BE2C (cell line): ENCODE results near the gene PPP2R5C.
"Not testable (repeated sequence)": the region's sequence is repeated elsewhere in the genome, so short reads cannot be mapped to it uniquely, and the experiment has no call there.

Source experiments
- DNase-seq: peaks from one replicate; pipeline ENCODE4 v3.0.0-alpha.2; 2020
- H3K27me3 ChIP-seq: fragments of 250-450 bp; sonication (Bioruptor Pico); 2 replicates; pipeline ENCODE4 v1.5.1; 2020; ENCODE audit warnings: mild to moderate bottlenecking
- H3K36me3 ChIP-seq: fragments of 250-450 bp; sonication (Bioruptor Pico); 2 replicates; pipeline ENCODE4 v1.5.1; 2020; ENCODE audit warnings: mild to moderate bottlenecking
- H3K4me1 ChIP-seq: fragments of 250-450 bp; sonication (Bioruptor Pico); 2 replicates; pipeline ENCODE4 v1.5.1; 2020
- H3K4me3 ChIP-seq: 2 replicates; pipeline ENCODE4 v1.5.1; 2011; ENCODE audit warnings: low read depth, low read length
- H3K9me3 ChIP-seq: fragments of 250-450 bp; sonication (Bioruptor Pico); 2 replicates; pipeline ENCODE4 v1.5.1; 2020
- TF ChIP-seq, protein P1 (sequence below): IDR thresholded peaks from 2 replicates; pipeline ENCODE4 v1.5.1; 2012; ENCODE audit warnings: mild to moderate bottlenecking, low read depth, low read length

The PPP2R5C gene

DNA sequence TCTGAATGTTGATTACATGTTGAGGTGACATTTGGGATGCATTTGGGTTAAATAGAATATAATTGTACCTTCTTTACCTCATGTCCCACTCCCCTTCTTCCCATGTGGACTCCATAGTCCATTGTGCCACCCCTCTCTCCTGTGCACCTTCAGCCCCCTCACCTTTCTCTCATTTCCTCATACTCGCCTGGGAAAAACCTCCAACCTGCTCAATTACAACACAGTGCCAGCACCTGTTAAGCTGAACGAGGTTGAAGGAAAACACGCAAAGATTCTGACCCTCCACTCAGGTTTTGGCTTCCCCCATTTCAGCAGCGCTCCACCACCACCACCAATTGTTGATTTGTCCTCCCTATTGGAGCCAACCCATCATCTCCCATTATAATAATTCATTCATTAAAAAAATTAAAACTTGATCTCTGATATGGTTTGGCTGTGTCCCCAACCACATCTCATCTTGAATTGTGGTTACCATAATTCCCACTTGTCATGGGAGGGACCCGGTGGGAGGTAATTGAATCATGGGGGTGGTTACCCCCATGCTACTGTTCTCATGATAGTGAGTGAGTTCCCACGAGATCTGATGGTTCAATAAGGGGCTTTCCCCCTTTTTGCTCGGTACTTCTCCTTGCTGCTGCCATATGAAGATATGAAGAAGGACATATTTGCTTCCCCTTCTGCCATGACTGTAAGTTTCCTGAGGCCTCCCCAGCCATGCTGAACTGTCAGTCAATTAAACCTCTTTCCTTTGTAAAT, 33.7 kb upstream of the PPP2R5C start:
- Histone ChIP-seq H3K36me3 (no peaks in the 10 kb centered on the region), H3K9me3 (no peaks in the 10 kb centered on the region), H3K4me3 (no peak overlapping the region), H3K4me1 (no peaks in the 10 kb centered on the region), H3K27me3 (no peaks in the 10 kb centered on the region)
- TF ChIP-seq, protein P1, sequence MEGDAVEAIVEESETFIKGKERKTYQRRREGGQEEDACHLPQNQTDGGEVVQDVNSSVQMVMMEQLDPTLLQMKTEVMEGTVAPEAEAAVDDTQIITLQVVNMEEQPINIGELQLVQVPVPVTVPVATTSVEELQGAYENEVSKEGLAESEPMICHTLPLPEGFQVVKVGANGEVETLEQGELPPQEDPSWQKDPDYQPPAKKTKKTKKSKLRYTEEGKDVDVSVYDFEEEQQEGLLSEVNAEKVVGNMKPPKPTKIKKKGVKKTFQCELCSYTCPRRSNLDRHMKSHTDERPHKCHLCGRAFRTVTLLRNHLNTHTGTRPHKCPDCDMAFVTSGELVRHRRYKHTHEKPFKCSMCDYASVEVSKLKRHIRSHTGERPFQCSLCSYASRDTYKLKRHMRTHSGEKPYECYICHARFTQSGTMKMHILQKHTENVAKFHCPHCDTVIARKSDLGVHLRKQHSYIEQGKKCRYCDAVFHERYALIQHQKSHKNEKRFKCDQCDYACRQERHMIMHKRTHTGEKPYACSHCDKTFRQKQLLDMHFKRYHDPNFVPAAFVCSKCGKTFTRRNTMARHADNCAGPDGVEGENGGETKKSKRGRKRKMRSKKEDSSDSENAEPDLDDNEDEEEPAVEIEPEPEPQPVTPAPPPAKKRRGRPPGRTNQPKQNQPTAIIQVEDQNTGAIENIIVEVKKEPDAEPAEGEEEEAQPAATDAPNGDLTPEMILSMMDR: no peak
- no peak for DNase-seq

DNA sequence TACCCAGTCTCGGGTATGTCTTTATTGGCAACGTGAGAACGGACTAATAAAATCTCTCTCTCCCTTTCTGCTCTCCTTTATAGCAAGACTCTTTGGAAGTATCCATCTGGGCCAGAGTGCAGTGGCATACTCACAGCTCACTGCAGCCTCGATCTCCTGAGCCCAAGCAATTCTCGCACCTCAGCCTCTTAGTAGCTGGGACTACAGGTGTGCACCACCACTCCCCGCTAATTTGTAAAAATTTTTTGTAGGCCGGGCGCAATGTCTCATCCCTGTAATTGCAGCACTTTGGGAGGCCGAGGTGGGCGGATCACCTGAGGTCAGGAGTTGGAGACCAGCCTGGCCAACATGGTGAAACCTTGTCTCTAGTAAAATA, 33.2 kb upstream of the PPP2R5C start:
- H3K36me3 ChIP-seq: no peaks in the 10 kb centered on the region
- no peaks in the 10 kb centered on the region for H3K27me3 ChIP-seq
- H3K4me3 ChIP-seq: no peak overlapping the region
- H3K4me1 ChIP-seq: no peaks in the 10 kb centered on the region
- no peak for DNase-seq
- H3K9me3 ChIP-seq: no peaks in the 10 kb centered on the region
- TF ChIP-seq, protein P1: no peak

DNA sequence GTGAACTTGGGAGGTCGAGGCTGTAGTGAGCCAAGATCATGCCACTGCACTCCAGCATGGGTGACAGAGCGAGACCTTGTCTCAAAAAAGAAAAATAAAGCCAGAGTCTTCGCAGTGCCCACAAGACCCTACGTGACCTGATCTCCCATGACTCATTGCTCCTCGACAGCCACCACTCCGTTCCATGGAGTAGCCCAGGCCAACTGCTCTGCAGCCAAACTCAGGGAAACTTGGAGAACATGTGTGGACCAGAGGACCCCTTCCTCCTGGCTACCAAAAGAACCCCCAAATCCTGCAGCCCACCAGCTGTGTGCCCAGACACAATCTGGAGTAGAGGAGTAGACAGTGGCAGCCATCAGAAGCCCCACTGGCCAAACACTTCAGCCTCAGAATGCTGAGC, 32.1 kb upstream of the PPP2R5C start:
- DNase-seq: no peak
- no peaks in the 10 kb centered on the region for H3K27me3 ChIP-seq
- no peaks in the 10 kb centered on the region for H3K9me3 ChIP-seq
- TF ChIP-seq, protein P1: no peak
- no peaks in the 10 kb centered on the region for H3K4me1 ChIP-seq
- no peaks in the 10 kb centered on the region for H3K36me3 ChIP-seq
- H3K4me3 ChIP-seq: no peak overlapping the region

DNA sequence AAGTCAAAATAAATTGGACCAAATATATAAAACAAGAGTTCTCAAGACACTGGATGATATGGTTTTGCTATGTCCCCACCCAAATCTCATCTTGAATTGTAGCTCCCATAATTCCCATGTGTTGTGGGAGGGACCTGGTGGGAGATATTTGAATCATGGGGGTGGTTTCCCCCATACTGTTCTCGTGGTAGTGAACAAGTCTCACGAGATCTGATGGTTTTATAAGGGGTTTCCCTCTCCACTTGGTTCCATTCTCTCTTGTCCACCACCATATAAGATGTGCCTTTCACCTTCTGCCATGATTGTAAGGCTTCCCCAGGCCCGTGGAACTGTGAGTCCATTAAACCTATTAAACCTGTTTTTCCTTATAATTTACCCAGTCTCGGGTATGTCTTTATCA, 31.4 kb upstream of the PPP2R5C start:
- H3K4me1 ChIP-seq, H3K36me3 ChIP-seq, H3K4me3 ChIP-seq, H3K9me3 ChIP-seq, H3K27me3 ChIP-seq, DNase-seq: not testable (repeated sequence)

DNA sequence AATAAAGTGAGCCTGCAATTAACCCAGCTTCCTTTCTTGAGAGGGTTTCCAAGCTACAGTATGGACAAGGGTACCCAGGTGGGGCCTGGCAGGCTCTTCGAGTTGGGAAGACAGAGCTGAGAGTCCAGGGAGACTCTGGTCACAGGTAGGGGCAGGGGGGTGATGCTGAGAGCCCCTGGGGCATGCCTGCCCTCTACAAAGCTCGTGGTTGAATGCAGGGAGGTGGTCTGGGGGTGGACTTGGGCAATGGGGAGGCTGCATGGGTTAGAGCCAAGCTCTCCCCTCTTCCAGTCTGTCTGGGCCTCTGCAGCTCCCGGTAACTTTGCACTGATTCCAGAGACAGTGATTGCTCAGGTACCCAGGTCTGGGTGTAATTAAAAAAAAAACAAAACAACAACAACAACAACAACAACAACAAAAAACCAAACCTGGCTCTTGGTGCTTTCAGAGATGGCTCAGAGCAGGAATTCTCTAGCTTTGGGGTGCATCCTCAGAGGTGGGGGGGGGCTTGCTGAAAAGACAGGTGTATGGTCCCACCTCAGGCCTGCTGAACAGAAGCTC, 30.8 kb upstream of the PPP2R5C start:
- DNase-seq: no peak
- Histone ChIP-seq H3K27me3 (no peaks in the 10 kb centered on the region), H3K4me3 (no peak overlapping the region), H3K36me3 (no peaks in the 10 kb centered on the region), H3K4me1 (no peaks in the 10 kb centered on the region), H3K9me3 (no peaks in the 10 kb centered on the region)
- TF ChIP-seq, protein P1: no peak

DNA sequence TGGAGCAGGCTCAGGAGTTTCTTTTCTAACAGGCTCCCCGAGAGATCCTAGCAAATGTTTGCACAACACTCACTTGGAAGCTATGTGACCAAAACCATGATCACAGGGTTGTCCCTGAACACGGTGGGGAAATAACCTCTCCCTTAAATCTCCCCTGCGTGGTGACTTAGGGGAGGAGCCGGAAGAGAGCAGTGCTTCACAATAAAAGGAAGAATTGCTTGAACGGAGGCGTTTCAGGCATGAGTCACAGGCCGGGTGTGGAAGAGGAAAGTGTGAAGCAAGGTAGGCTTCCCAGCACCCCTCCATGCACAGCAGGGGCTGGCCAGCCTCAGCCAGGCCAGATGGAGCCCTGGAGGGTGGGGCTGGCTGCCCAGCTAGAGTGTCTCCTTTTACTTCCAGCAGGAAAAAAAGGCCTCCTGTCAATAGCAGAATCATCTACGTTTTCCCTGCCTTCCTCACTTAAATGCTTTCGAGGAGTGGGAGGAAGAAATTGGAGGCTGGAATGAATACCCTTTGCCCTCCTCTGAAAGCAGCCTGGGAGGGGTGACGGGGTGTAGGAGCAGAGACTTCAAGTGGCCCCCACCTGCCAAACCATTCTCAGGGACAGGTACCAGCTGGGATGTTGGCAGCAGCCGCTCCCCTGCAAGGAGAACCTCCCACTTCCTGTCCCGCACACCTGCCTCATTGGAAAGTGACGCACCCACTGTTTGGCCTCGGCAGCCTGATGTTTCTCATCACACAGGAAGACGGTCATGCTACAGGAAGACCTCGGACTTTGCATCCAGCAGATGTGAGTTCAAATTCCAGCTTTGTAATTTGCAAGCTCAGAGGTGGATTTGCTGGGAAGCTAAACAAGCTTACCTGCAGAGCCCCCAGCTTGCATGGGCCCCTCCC, 30.1 kb upstream of the PPP2R5C start:
- H3K9me3 ChIP-seq: no peaks in the 10 kb centered on the region
- DNase-seq: no peak
- no peaks in the 10 kb centered on the region for H3K4me1 ChIP-seq
- no peaks in the 10 kb centered on the region for H3K27me3 ChIP-seq
- H3K4me3 ChIP-seq: no peak overlapping the region
- TF ChIP-seq, protein P1: no peak
- no peaks in the 10 kb centered on the region for H3K36me3 ChIP-seq
